ENCODE results near the gene GAB1. TPM values are rescaled to one million over a fixed set of nuclear protein-coding genes. Genes with fewer than 3 reads are reported as not detected.

Gene GAB1
- total RNA-seq, 1 donor: 20.6 TPM

DNA sequence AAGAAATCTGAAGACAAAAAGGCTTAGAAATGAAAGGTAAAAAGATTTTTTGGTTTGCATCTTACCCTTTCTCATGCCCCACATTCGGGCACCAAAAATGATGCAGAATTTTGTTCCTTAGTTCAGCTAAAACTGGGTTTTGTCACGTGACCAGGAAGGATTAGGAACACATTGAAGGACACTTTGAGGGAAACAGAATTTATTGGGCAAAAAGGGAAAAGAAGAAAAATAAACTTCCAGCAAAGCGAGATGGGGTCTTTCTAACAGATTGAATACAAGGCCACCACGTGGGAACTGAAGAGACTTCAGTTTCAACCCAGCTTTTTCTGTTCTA, 95.5 kb downstream of the GAB1 start:
- Histone ChIP-seq H3K4me3 (ENCODE audit: insufficient read depth, low read length) (no peak overlapping the region), H3K36me3 (ENCODE audit: insufficient read depth, low read length) (no peaks in the 10 kb centered on the region), H3K27ac (ENCODE audit: low read depth, low read length) (no peak overlapping the region), H2AFZ (ENCODE audit: low read length) (no peak overlapping the region), H4K20me1 (ENCODE audit: insufficient read depth, low read length) (no peaks in the 10 kb centered on the region), H3K9me3 (ENCODE audit: low read depth, low read length) (peaks cover 5% of the 10 kb centered on the region), H3K4me1 (ENCODE audit: insufficient read depth, low read length) (no peaks in the 10 kb centered on the region), H3K27me3 (ENCODE audit: insufficient read depth, low read length) (no peaks in the 10 kb centered on the region), H3K4me2 (ENCODE audit: insufficient read depth, low read length) (no peak overlapping the region), H3K79me2 (ENCODE audit: insufficient read depth, low read length) (no peaks in the 10 kb centered on the region)
- no peak for DNase-seq (ENCODE audit: insufficient read length, low spot score, missing footprints)
- TF ChIP-seq, protein P1, sequence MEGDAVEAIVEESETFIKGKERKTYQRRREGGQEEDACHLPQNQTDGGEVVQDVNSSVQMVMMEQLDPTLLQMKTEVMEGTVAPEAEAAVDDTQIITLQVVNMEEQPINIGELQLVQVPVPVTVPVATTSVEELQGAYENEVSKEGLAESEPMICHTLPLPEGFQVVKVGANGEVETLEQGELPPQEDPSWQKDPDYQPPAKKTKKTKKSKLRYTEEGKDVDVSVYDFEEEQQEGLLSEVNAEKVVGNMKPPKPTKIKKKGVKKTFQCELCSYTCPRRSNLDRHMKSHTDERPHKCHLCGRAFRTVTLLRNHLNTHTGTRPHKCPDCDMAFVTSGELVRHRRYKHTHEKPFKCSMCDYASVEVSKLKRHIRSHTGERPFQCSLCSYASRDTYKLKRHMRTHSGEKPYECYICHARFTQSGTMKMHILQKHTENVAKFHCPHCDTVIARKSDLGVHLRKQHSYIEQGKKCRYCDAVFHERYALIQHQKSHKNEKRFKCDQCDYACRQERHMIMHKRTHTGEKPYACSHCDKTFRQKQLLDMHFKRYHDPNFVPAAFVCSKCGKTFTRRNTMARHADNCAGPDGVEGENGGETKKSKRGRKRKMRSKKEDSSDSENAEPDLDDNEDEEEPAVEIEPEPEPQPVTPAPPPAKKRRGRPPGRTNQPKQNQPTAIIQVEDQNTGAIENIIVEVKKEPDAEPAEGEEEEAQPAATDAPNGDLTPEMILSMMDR (IDR thresholded peaks at IDR 0.05; ENCODE audit: extremely low read depth, low read depth, low read length): no peak

DNA sequence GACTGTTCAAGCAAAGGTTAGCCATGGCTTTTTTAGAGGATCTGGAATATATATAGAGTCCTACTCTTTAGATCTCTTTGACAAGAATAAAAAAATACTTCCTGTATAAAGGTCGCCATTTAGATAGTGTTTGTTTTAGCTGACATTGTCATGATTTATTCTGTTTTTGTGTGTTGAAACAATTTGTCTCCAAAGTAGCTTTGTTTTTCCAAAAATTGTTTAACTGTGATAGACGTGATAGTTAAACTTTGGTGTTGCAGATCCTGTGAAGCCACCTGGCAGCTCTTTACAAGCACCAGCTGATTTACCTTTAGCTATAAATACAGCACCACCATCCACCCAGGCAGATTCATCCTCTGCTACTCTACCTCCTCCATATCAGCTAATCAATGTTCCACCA, 96.6 kb downstream of the GAB1 start:
- Histone ChIP-seq H3K27ac (ENCODE audit: low read depth, low read length) (no peak overlapping the region), H2AFZ (ENCODE audit: low read length) (no peak overlapping the region), H3K9me3 (ENCODE audit: low read depth, low read length) (peaks cover 5% of the 10 kb centered on the region), H3K4me1 (ENCODE audit: insufficient read depth, low read length) (no peaks in the 10 kb centered on the region), H3K4me3 (ENCODE audit: insufficient read depth, low read length) (no peak overlapping the region), H3K4me2 (ENCODE audit: insufficient read depth, low read length) (no peak overlapping the region), H3K79me2 (ENCODE audit: insufficient read depth, low read length) (no peaks in the 10 kb centered on the region), H3K36me3 (ENCODE audit: insufficient read depth, low read length) (no peaks in the 10 kb centered on the region), H4K20me1 (ENCODE audit: insufficient read depth, low read length) (no peaks in the 10 kb centered on the region), H3K27me3 (ENCODE audit: insufficient read depth, low read length) (no peaks in the 10 kb centered on the region)
- no peak for DNase-seq (ENCODE audit: insufficient read length, low spot score, missing footprints)
- TF ChIP-seq, protein P1 (IDR thresholded peaks at IDR 0.05; ENCODE audit: extremely low read depth, low read depth, low read length): no peak

DNA sequence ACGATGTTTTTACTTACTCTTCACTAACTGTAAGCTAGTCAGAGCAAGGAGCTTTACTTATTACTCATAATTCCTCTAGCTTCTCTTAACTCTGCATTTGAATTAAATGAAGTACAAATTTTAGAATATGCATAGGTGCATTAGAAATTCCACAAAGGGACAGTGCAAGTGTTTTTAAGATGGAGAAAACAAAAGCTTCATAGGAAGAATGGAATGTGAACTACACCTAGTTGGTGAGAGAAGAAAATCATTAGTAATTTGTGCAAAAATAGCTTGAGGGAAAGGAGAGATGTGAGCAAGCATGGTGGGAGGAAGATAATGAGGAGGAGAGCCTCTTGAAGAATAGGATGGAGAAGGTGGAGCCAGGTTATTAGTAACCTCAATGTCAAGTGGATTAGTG, 99.3 kb downstream of the GAB1 start:
- no peak for DNase-seq (ENCODE audit: insufficient read length, low spot score, missing footprints)
- TF ChIP-seq, protein P1 (IDR thresholded peaks at IDR 0.05; ENCODE audit: extremely low read depth, low read depth, low read length): no peak
- Histone ChIP-seq H3K4me1 (ENCODE audit: insufficient read depth, low read length) (no peaks in the 10 kb centered on the region), H3K79me2 (ENCODE audit: insufficient read depth, low read length) (no peaks in the 10 kb centered on the region), H4K20me1 (ENCODE audit: insufficient read depth, low read length) (no peaks in the 10 kb centered on the region), H3K4me3 (ENCODE audit: insufficient read depth, low read length) (no peak overlapping the region), H3K27ac (ENCODE audit: low read depth, low read length) (no peak overlapping the region), H3K9me3 (ENCODE audit: low read depth, low read length) (peaks cover 3% of the 10 kb centered on the region), H3K36me3 (ENCODE audit: insufficient read depth, low read length) (no peaks in the 10 kb centered on the region), H3K4me2 (ENCODE audit: insufficient read depth, low read length) (no peak overlapping the region), H2AFZ (ENCODE audit: low read length) (no peak overlapping the region), H3K27me3 (ENCODE audit: insufficient read depth, low read length) (no peaks in the 10 kb centered on the region)

DNA sequence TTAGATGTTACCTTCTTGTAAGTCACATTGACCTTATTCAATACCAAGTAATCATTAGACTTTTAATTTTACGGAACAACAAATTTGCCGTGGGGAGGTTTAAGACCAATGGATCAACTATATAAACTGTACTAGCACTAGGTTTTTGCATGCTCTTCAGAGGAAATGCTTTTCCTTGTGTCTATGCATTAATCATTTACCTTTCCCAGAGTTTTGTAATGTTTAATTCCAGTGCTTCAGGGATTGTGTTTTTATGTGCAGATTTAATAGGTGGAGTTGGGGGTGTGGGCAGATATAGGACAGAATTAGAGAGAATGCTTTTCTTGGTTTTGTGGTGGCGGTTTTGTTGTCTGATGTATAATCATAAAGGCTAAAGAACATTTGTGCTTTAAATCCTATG, 100.8 kb downstream of the GAB1 start:
- TF ChIP-seq, protein P1 (IDR thresholded peaks at IDR 0.05; ENCODE audit: extremely low read depth, low read depth, low read length): no peak
- DNase-seq (ENCODE audit: insufficient read length, low spot score, missing footprints): no peak
- no peak overlapping the region for H3K27ac ChIP-seq (ENCODE audit: low read depth, low read length)

More for the DNA sequence above, 100.8 kb downstream of the GAB1 start:
- Histone ChIP-seq H3K4me1 (ENCODE audit: insufficient read depth, low read length) (no peaks in the 10 kb centered on the region), H3K79me2 (ENCODE audit: insufficient read depth, low read length) (no peaks in the 10 kb centered on the region), H4K20me1 (ENCODE audit: insufficient read depth, low read length) (no peaks in the 10 kb centered on the region), H3K4me3 (ENCODE audit: insufficient read depth, low read length) (no peak overlapping the region), H3K4me2 (ENCODE audit: insufficient read depth, low read length) (no peak overlapping the region), H3K9me3 (ENCODE audit: low read depth, low read length) (no peaks in the 10 kb centered on the region), H3K36me3 (ENCODE audit: insufficient read depth, low read length) (no peaks in the 10 kb centered on the region), H2AFZ (ENCODE audit: low read length) (no peak overlapping the region), H3K27me3 (ENCODE audit: insufficient read depth, low read length) (no peaks in the 10 kb centered on the region)
